Ecto neural progenitor cell (in vitro differentiated cells): ENCODE data around the gene CLSTN2.

Experiments used
- DNase-seq: peaks from one replicate; pipeline ENCODE4 v3.0.0-alpha.2; 2018; ENCODE audit warnings: low spot score

CLSTN2 gene

GRCh38 chr3:140501770-140502364 is 566.9 kb downstream of the CLSTN2 start:
- no peak for DNase-seq

DNA sequence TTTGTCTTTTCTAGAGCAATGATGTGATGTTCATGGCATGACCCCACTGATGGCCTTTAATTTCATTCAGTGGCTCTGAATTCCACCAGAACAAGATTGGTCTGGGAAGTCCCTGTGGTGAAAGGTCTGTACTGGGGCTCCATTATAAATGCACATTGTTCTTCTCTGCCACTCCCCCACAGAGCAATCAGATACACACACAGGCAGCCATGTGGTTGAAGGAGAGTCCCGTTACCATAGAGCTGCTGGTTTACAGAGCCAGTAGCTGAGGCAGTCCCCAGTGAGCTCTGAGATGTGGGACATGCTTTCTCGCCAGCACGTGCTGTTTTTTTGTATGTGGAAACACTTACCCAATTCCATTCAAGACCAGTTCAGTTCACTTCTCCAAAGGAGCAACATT is 570.2 kb downstream of the CLSTN2 start:
- DNase-seq: no peak

DNA sequence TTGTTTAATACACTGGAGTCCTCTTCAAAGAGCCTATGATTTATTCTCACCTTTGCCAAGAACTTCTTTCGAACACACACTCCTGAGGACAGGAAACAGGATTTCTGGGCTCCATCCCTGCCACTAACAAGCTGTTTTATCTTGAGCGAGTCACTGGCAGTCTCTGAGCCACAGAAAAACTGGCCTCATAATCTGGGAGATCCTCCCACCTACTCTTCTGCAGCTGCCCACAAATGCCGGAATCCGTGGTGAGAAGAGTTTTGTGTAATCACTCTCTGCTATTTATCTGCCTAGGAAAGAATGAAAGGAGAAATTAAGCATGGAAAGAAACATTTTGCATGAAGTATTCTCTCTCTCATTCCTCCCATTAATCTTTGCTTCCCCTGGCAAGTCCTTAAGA is 570.9 kb downstream of the CLSTN2 start:
- DNase-seq: no peak

DNA sequence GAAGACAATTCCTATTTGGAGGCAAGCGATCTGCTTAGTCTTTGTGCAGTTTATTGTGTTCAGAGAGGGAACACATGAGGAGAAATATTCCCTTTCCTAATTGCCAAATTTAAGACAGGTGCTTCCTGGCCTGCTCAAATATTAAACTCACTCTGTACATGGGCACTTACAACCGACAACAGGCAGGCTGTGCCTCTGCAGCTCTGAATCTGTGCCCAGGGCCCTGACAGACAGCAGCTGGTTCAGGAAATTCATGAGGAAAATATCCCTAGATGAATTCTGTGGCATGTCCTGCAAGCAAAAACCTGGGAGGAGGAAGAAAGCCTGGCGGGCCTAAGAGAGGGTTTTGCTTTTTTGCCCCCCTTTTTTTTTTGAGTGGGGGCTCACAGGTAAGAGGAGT is 573.6 kb downstream of the CLSTN2 start:
- no peak for DNase-seq

GRCh38 chr3:140509534-140509933 is 574.5 kb downstream of the CLSTN2 start:
- no peak for DNase-seq

DNA sequence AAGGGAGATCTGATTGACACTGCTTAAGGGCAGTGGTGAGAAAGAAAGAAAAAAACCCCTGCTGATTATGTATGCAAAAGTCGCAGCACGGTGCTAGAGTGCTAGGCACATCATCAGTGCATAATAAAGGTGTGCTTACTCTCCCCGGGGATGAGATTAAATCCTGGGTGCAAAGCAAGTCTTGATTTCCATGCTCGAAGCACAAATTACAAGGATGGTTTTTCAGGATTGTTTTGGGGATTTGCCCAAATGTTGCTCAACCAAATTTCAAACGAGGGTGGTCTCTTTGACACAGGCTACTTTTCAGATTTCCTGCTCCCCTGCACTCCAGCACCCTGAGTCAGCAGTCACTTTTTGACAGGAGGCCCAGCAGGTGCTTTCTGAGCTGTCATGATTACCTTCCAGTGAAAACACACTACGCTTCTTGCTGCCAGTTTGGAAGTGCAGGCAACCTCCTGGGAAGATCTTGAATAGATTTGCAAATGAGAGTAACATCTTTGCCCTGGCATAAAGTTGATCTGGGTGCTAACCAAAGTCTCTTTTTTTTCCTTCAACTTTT is 575.4 kb downstream of the CLSTN2 start:
- DNase-seq: no peak

- DNase-seq: no peak
Observed at GRCh38 chr3:140521751-140522445, 586.9 kb downstream of the CLSTN2 start.

DNA sequence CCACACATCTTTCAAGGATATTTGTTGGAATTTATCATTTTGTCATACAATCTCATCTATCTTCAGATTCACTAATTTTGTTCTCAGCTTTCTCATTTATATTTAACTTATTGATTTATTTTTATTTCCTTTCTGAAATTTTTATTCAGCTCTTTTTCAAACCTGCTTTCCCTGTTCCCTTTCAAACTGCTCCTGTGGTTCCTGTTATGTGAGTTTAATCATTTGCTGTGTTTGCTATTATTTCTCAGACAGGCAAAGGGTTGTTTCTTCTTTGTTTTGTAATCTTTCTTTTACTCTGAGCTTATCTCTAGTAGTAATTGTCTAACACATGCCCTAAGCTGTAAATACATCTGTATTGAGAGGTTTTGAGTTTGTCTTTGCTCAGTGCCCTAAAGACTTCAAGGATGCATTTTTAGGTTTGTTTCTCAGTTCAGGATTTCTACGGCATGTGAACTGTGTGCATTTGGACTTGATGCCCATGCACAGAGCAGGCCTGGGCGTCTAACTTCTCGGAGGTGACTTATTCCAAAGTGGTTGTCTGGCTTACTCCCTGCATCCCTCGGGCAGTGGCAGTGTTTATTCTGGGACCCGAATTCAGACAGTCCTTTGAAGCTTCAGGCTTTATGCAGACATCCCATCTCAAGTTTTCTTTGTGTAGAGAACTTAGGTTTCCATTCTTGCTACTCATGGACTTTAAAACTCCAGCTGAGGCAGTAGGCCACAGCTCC is 587.8 kb downstream of the CLSTN2 start:
- no peak for DNase-seq

GRCh38 chr3:140523600-140523999 is 588.6 kb downstream of the CLSTN2 start:
- DNase-seq: no peak

DNA sequence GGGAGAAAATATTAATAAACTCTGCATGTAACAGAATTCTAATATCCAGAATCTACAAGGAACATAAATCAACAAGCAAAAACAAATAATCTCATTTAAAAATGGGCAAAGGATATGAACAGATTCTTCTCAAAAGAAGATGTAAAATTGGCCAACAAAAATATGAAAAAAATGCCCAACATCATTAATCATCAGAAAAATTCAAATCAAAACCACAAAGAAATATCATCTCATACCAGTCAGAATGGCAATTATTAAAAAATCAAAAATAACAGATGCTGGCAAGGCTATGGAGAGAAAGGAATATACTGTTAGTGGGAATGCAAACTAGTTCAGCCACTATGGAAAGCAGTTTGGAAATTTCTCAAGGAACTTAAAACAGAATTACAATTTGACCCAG is 592.2 kb downstream of the CLSTN2 start:
- DNase-seq: no peak

DNA sequence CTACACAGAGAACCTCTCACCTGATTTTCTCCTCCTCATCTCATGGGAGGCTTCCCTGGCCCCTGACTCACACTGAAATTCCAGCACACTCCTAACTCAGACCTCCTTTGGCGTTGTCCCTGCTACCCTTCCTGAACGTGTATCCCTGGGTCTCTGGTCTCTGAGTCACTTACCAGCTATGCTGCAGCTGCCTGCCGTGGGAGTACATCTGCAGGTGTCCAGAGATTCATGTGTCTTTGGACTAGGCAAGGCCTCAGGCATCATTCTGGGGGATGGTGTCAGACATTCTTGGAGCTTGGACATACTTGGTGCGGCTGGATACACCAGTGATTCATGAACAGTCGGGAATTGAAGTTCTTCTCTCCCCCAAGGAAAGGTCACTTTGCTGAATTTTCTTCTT is 594.1 kb downstream of the CLSTN2 start:
- DNase-seq: no peak

GRCh38 chr3:140529558-140529957 is 594.6 kb downstream of the CLSTN2 start:
- DNase-seq: no peak

- no peak for DNase-seq
Observed at GRCh38 chr3:140530131-140530530, 595.1 kb downstream of the CLSTN2 start.

DNA sequence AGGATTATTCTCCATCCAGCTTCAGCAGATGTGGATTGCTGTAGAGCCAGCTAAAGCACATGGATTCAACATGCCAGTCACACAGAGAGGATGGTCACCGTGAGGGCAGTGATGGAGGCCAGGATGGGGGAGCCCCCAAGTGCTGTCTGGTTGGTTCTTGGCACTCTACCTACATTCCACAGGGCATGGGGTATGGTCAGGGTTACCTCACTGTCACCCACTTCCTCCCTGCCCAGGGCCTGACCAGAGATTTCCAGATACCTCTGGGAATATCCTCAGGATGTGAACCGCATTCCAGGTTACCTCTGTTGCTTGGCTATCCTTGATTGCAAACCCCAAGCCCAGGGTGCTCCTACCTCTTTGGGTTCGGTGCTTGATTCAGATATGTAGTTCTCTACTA is 595.6 kb downstream of the CLSTN2 start:
- DNase-seq: no peak

DNA sequence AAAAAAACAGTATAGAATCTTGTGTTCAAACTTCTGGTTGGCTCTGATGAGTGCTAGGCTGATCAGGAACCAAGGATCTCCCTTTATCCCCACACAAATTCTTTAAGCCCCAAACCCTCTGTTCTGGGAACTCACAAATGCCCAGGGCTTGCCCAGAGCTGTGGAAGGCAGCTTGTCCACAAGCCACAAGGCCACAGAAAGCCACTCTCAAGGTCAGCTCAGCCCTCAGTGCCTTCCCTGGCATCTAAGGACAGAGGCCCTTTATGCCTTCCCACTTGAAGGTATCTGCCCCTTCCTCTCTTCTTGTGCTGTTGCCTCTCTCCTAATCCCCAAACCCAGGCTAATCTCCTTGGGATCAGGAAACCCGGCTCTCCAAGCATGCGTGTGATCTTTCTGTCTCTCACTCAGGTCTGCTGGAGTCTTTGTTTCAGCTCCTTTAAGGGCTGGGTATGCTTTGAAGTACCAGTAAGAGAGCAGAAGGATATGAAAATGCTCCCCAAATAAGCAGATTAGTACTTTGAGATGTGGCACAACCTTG is 597.9 kb downstream of the CLSTN2 start:
- no peak for DNase-seq

GRCh38 chr3:140536926-140537726 is 602.1 kb downstream of the CLSTN2 start:
- no peak for DNase-seq

DNA sequence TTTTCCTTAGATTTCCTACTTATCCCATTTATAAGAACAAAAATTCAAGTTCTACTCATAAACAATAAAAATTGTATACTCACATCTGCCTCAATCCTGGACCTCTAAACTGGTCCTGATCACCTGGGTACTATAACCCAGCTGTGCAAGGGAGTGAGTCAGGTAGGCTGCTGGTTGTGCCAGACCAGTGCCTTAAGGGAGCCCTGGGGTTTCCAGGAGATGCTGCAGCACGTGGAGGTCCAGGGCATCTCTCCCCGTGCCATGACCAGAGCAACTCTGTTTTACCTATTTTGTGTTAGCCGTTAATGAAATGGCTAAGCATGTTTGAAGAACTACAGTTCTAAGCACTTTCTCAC is 602.7 kb downstream of the CLSTN2 start:
- no peak for DNase-seq

- no peak for DNase-seq
Observed at GRCh38 chr3:140540262-140540661, 605.3 kb downstream of the CLSTN2 start.

DNA sequence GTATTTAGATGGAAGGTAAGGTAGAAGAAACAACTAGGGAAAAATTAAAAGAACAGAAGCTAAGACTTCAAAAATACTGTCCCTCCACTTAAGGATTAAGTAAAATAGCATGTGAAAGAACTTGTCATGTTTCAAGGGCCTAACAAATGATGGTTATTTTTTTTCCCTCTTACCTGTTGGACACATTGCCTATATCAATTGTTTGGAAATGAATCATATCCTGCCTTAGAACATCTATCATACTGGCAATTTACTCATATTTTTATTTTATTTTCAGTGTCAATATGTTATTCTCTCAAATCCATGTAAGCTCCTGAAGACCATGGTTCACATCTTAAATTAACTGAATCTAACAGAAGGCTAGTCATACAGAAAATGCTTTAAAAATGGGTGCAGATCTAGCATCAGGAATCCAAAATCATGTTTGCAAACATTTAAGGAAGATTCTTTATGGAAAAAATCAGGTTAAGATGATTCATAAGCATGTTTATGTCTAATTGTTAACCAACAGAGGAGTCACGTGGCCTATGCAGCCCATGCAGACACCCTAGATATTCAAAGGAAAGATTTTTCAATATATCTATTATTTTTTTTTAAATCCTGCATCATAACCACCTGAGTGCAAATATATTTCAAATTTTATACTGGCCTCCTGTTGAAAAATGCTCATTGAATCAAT is 607.1 kb downstream of the CLSTN2 start:
- DNase-seq: no peak

- peak; percentile 19 for DNase-seq
Observed at GRCh38 chr3:140545197-140545596, 610.2 kb downstream of the CLSTN2 start.

GRCh38 chr3:140545756-140546155 is 610.8 kb downstream of the CLSTN2 start:
- peak; percentile 13 for DNase-seq
